BE2C (cell line): ENCODE results near the gene YPEL3. TPM values are rescaled to one million over a fixed set of nuclear protein-coding genes. Genes with fewer than 3 reads are reported as not detected.
A peak's percentile ranks its signal among the peaks of the same experiment; 100 is the strongest.

ENCODE experiments used
- DNase-seq: peaks from one replicate; pipeline ENCODE4 v3.0.0-alpha.2; 2020
- H3K27me3 ChIP-seq: fragments of 250-450 bp; sonication (Bioruptor Pico); 2 replicates; pipeline ENCODE4 v1.5.1; 2020; ENCODE audit warnings: mild to moderate bottlenecking
- H3K36me3 ChIP-seq: fragments of 250-450 bp; sonication (Bioruptor Pico); 2 replicates; pipeline ENCODE4 v1.5.1; 2020; ENCODE audit warnings: mild to moderate bottlenecking
- H3K4me1 ChIP-seq: fragments of 250-450 bp; sonication (Bioruptor Pico); 2 replicates; pipeline ENCODE4 v1.5.1; 2020
- H3K4me3 ChIP-seq: 2 replicates; pipeline ENCODE4 v1.5.1; 2011; ENCODE audit warnings: low read depth, low read length
- H3K9me3 ChIP-seq: fragments of 250-450 bp; sonication (Bioruptor Pico); 2 replicates; pipeline ENCODE4 v1.5.1; 2020
- CTCF ChIP-seq: IDR thresholded peaks from 2 replicates; pipeline ENCODE4 v1.5.1; 2012; ENCODE audit warnings: mild to moderate bottlenecking, low read depth, low read length
- polyA plus RNA-seq: library from polyadenylated mRNA; unstranded; fragments of >200 nt; gene quantifications from one replicate; pipeline ENCODE4 v1.2.1, GENCODE V29; 2012; ENCODE audit warnings: low read depth, missing spikeins; ENCODE audit not compliant: insufficient read length, insufficient read depth

YPEL3 gene, protein sequence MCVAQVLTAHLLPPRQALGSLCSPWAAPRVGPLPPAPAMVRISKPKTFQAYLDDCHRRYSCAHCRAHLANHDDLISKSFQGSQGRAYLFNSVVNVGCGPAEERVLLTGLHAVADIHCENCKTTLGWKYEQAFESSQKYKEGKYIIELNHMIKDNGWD
- 28.8 TPM for polyA plus RNA-seq

- no peak for TF ChIP-seq CTCF
- Histone ChIP-seq H3K36me3 (no peaks in the 10 kb centered on the region), H3K9me3 (peaks cover 8% of the 10 kb centered on the region; the same call in 1 of the 2 replicates), H3K4me1 (peaks cover 9% of the 10 kb centered on the region), H3K4me3 (peak within 1 kb of the TSS; percentile 50), H3K27me3 (no peaks in the 10 kb centered on the region)
- peak; percentile 97 for DNase-seq
Observed at GRCh38 chr16:30096105-30096861, at the start of gene YPEL3. Gene YPEL3 (minus strand): TSS chr16:30096213. CDS start chr16:30095482, 731 bp downstream.

DNA sequence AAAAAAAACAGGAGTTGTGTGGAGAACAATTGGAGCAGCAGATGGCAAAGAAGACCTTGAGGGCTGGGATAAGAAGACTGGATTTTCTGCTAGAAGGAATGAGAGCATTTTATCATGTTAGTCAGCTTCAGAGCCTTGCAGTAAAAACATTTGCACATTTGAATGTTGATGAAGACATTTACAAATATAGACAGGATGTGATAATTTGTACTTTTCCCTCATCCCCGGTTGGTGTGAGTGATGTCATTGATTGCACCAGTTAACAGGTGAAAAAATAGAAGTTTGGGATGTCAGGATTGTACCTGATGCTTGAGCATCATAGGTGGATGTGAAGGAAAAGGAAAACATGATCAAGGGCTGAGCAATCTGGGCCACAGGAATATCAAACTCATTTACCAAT is 49.6 kb upstream of the YPEL3 start:
- Histone ChIP-seq H3K27me3 (no peaks in the 10 kb centered on the region), H3K4me3 (no peak overlapping the region), H3K9me3 (peaks cover 3% of the 10 kb centered on the region; the same call in 1 of the 2 replicates), H3K36me3 (no peaks in the 10 kb centered on the region), H3K4me1 (no peaks in the 10 kb centered on the region; the same call in 1 of the 2 replicates)
- no peak for TF ChIP-seq CTCF
- no peak for DNase-seq

DNA sequence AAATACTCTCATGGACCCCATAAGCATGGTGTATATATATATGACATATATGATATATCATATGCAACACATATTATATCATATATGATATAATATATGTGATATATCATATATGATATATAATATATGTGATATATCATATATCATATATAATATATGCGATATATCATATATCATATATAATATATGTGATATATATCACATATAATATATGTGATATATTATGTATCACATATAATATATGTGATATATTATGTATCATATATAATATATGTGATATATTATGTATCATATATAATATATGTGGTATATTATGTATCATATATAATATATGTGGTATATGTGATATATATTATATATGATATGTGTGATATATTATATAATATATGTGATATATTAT is 48.9 kb upstream of the YPEL3 start:
- no peak for TF ChIP-seq CTCF
- Histone ChIP-seq H3K36me3 (no peaks in the 10 kb centered on the region), H3K27me3 (no peaks in the 10 kb centered on the region), H3K4me3 (no peak overlapping the region), H3K4me1 (no peaks in the 10 kb centered on the region; the same call in 1 of the 2 replicates), H3K9me3 (peaks cover 3% of the 10 kb centered on the region; the same call in 1 of the 2 replicates)
- DNase-seq, result no peak

- H3K36me3 ChIP-seq, result no peaks in the 10 kb centered on the region
- H3K4me1 ChIP-seq, result no peaks in the 10 kb centered on the region; the same call in 1 of the 2 replicates
- no peak overlapping the region for H3K4me3 ChIP-seq
- TF ChIP-seq CTCF, result no peak
- DNase-seq, result no peak
- no peaks in the 10 kb centered on the region for H3K27me3 ChIP-seq
- peaks cover 3% of the 10 kb centered on the region; the same call in 1 of the 2 replicates for H3K9me3 ChIP-seq
Observed at GRCh38 chr16:30144017-30144416, 48.0 kb upstream of the YPEL3 start.

DNA sequence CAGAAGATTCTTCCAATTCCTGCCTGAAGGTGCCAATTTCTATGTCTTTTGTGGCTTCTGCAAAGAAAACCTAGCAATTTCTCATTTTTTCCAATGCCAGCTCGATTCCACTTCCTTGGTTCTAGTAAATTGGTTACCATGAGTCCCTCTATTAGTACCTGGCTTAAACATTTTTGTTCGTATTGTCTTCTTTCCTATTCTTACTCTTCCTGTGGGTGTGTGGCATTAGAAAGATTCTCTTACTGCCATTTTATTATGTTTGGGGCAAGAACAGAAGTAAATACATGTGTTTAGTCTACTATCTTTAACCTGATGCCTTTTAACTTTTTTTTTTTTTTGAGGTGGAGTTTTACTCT is 47.3 kb upstream of the YPEL3 start:
- DNase-seq, result no peak
- Histone ChIP-seq H3K4me3 (no peak overlapping the region), H3K9me3 (peaks cover 3% of the 10 kb centered on the region; the same call in 1 of the 2 replicates), H3K36me3 (no peaks in the 10 kb centered on the region), H3K4me1 (no peaks in the 10 kb centered on the region; the same call in 1 of the 2 replicates), H3K27me3 (no peaks in the 10 kb centered on the region)
- TF ChIP-seq CTCF, result no peak
